SK-N-SH treated with all-trans-retinoic acid at 6 μM for 48 hours (cell line): Measurements from ENCODE around the gene PLA2G4A.

ENCODE experiments used
- ATAC-seq: fragments of 200-7000 bp; cut with Tn5 transposase; 3 replicates; pipeline ENCODE4 v1.9.1; 2020; ENCODE audit warnings: mild to moderate bottlenecking, moderate library complexity
- ARNTL ChIP-seq: fragments of 450-650 bp; formaldehyde crosslinking; IDR thresholded peaks from 2 replicates; pipeline ENCODE4 v1.5.0; 2020; ENCODE audit warnings: low read depth, mild to moderate bottlenecking, moderate library complexity, borderline replicate concordance
- BACH2 ChIP-seq: fragments of 250-450 bp; sonication (Bioruptor Pico); IDR thresholded peaks from 2 replicates; pipeline ENCODE4 v1.9.0; 2021; ENCODE audit warnings: mild to moderate bottlenecking, borderline replicate concordance
- CREB5 ChIP-seq: fragments of 250-450 bp; sonication (Bioruptor Pico); IDR thresholded peaks from 2 replicates; pipeline ENCODE4 v1.5.1; 2020; ENCODE audit warnings: low read depth, mild to moderate bottlenecking, moderate library complexity
- CSDC2 ChIP-seq: fragments of 250-450 bp; sonication (Bioruptor Pico); IDR thresholded peaks from 2 replicates; pipeline ENCODE4 v1.5.0; 2020; ENCODE audit warnings: mild to moderate bottlenecking, moderate library complexity
- ESRRG ChIP-seq: fragments of 250-450 bp; sonication (Bioruptor Pico); IDR thresholded peaks from 2 replicates; pipeline ENCODE4 v1.6.1; 2021; ENCODE audit warnings: mild to moderate bottlenecking
- GLIS3 ChIP-seq: fragments of 250-450 bp; sonication (Bioruptor Pico); IDR thresholded peaks from 2 replicates; pipeline ENCODE4 v1.5.0; 2020; ENCODE audit warnings: mild to moderate bottlenecking, moderate library complexity
- OSR1 ChIP-seq: fragments of 250-450 bp; sonication (Bioruptor Pico); IDR thresholded peaks from 2 replicates; pipeline ENCODE4 v1.8.0; 2022; ENCODE audit warnings: moderate library complexity, mild to moderate bottlenecking, inconsistent platforms
- POU6F1 ChIP-seq: fragments of 250-450 bp; sonication (Bioruptor Pico); IDR thresholded peaks from 2 replicates; pipeline ENCODE4 v1.8.0; 2021; ENCODE audit warnings: low read depth, mild to moderate bottlenecking, moderate library complexity, borderline replicate concordance
- PPARA ChIP-seq: fragments of 250-450 bp; sonication (Bioruptor Pico); IDR thresholded peaks from 2 replicates; pipeline ENCODE4 v1.5.0; 2020; ENCODE audit warnings: mild to moderate bottlenecking, borderline replicate concordance
- RARB ChIP-seq: fragments of 250-450 bp; sonication (Bioruptor Pico); IDR thresholded peaks from 2 replicates; pipeline ENCODE4 v1.8.0; 2021; ENCODE audit warnings: mild to moderate bottlenecking, moderate library complexity
- SNAI2 ChIP-seq: fragments of 250-450 bp; sonication (Bioruptor Pico); IDR thresholded peaks from 2 replicates; pipeline ENCODE4 v1.5.0; 2020; ENCODE audit warnings: mild to moderate bottlenecking, moderate library complexity
- TCF4 ChIP-seq: fragments of 250-450 bp; sonication (Bioruptor Pico); IDR thresholded peaks from 2 replicates; pipeline ENCODE4 v1.8.0; 2021; ENCODE audit warnings: mild to moderate bottlenecking, moderate library complexity, borderline replicate concordance
- TOX ChIP-seq: fragments of 250-450 bp; sonication (Bioruptor Pico); IDR thresholded peaks from 2 replicates; pipeline ENCODE4 v1.8.0; 2021; ENCODE audit warnings: mild to moderate bottlenecking, moderate library complexity, borderline replicate concordance
- TSHZ2 ChIP-seq: fragments of 250-450 bp; sonication (Bioruptor Pico); IDR thresholded peaks from 2 replicates; pipeline ENCODE4 v1.5.0; 2020; ENCODE audit warnings: mild to moderate bottlenecking, moderate library complexity
- ZC3H10 ChIP-seq: fragments of 250-450 bp; sonication (Bioruptor Pico); IDR thresholded peaks from 2 replicates; pipeline ENCODE4 v1.5.1; 2021; ENCODE audit warnings: mild to moderate bottlenecking, moderate library complexity
- ZFP3 ChIP-seq: fragments of 250-450 bp; sonication (Bioruptor Pico); IDR thresholded peaks from 2 replicates; pipeline ENCODE4 v1.5.0; 2020; ENCODE audit warnings: mild to moderate bottlenecking, moderate library complexity
- ZNF565 ChIP-seq: fragments of 450-650 bp; formaldehyde crosslinking; conservative IDR thresholded peaks from 2 replicates; pipeline ENCODE4 v1.5.0; 2020; ENCODE audit warnings: low read depth, mild to moderate bottlenecking, moderate library complexity
- ZNF70 ChIP-seq: fragments of 450-650 bp; formaldehyde crosslinking; IDR thresholded peaks from 2 replicates; pipeline ENCODE4 v1.5.0; 2020; ENCODE audit warnings: mild to moderate bottlenecking, moderate library complexity

The PLA2G4A gene

GRCh38 chr1:187001198-187001889, 172.6 kb downstream of the PLA2G4A start:
- ATAC-seq = peak; percentile 82
- peak; percentile 62; the same call in 1 of the 2 replicates for TF ChIP-seq ZC3H10 (CRISPR knock-in tag)
- TF ChIP-seq GLIS3 (CRISPR knock-in tag) = no peak
- peak; percentile 82 for TF ChIP-seq TOX (CRISPR knock-in tag)

- TF ChIP-seq TSHZ2 (CRISPR knock-in tag) = no peak
- no peak for TF ChIP-seq CREB5
- no peak for TF ChIP-seq TOX (CRISPR knock-in tag)
- no peak for ATAC-seq
These were observed 174.6 kb downstream of the PLA2G4A start for GRCh38 chr1:187003353-187003752.

GRCh38 chr1:187006896-187007295, 178.1 kb downstream of the PLA2G4A start:
- ATAC-seq = no peak
- TF ChIP-seq GLIS3 (CRISPR knock-in tag) (no peak), POU6F1 (CRISPR knock-in tag) (no peak), ZNF565 (CRISPR knock-in tag) (no peak), CSDC2 (CRISPR knock-in tag) (no peak), OSR1 (no peak), TOX (CRISPR knock-in tag) (no peak), RARB (CRISPR knock-in tag) (no peak), ZC3H10 (CRISPR knock-in tag) (no peak), BACH2 (CRISPR knock-in tag) (no peak), ZNF70 (CRISPR knock-in tag) (no peak), ZFP3 (CRISPR knock-in tag) (no peak), ARNTL (CRISPR knock-in tag) (no peak), TSHZ2 (CRISPR knock-in tag) (no peak)

GRCh38 chr1:187009320-187009719, 180.6 kb downstream of the PLA2G4A start:
- TF ChIP-seq CSDC2 (CRISPR knock-in tag) = no peak
- no peak for TF ChIP-seq POU6F1 (CRISPR knock-in tag)
- no peak for TF ChIP-seq ARNTL (CRISPR knock-in tag)
- no peak for TF ChIP-seq ESRRG
- TF ChIP-seq TCF4 (CRISPR knock-in tag) = no peak
- no peak for TF ChIP-seq PPARA (CRISPR knock-in tag)
- no peak for TF ChIP-seq ZFP3 (CRISPR knock-in tag)
- no peak for TF ChIP-seq TOX (CRISPR knock-in tag)
- no peak for TF ChIP-seq SNAI2 (CRISPR knock-in tag)
- TF ChIP-seq ZNF565 (CRISPR knock-in tag) = no peak
- TF ChIP-seq, all 23 proteins: peak for 0
- ATAC-seq = no peak
